ENCODE results near the gene BBS10. TPM values are rescaled to one million over a fixed set of nuclear protein-coding genes. Genes with fewer than 3 reads are reported as not detected.

The BBS10 gene
- total RNA-seq (2021) (5.5 and 8.4 TPM in 2 replicates), Bru-seq, nascent RNA (percentile 76 among the genes with signal in this experiment), BruChase-seq, experiment 1, labeled RNA remaining after a 2-hour chase (percentile 94 among the genes with signal in this experiment), BruChase-seq, experiment 2, labeled RNA remaining after a 6-hour chase (percentile 87 among the genes with signal in this experiment)
- long read RNA-seq, transcript BBS10-201 (2 exons, 3,595 nt) = major isoform, 12 of 13 reads
- long read RNA-seq, partial matches to known transcripts = 0 of 13 reads
- long read RNA-seq, other reads (novel, unspliced or antisense) = 1 of 13 reads

DNA sequence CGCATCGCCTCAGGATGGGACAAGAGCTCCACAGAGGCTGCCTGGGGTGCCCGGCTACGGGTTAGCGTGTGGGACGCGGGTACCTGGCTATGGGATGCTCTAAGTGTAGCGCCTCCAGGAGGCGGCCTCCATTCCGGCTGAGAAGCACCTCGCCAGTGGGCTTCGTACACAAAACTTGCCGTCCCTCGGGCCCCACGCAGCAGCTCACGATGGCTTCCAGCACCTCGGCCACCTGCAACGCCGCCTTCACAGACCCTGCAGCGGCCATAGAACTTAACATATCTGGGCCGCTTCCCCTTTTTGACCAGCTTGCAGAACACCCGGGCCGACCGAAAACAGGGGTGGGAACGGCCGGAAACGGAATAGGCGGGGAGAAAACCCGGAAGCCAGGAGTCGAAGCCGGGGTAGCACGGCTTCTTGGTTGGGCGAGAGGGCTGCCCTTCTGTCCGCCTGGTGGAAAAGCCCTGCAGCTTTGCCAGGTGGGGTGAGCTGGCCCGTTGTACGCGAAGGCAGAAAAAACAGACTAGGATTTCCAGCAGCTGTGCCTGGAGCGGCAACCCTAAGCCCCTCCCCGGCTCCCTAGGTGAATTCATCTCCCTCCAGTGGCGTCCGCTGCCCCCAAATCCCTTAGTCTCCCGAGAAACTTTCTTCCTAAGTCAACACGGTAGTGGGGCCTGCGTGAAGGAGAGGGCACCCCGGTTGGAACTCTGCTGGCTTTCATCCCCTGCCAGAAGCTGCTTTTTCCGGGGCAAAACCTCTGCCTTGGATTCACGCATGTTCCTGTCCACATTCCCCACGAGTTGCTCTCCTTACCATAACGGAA, at the start of gene BBS10:
Gene BBS10, minus strand, starts transcription at position 337 of the 823 bp plus-strand sequence. Its CDS starts 57 bp downstream, at position 280.
- H3K4me3 ChIP-seq = peak within 1 kb of the TSS; percentile 88
- peak within 1 kb of the TSS; percentile 60 for H3K27ac ChIP-seq
- CTCF ChIA-PET = interaction anchor here (0.6 to 1.1 kb wide), 2 partner anchors 212 to 291 kb away, joined by 3 to 4 read pairs; no protein-coding TSS in a partner anchor
- intact Hi-C loops (cut with micrococcal nuclease; ENCODE audit: unreplicated experiment) = loop anchor here (1.0 to 10.0 kb wide), 6 partner anchors 107 to 836 kb away; partner anchors contain the start of genes KRR1 and PHLDA1
- DNase-seq = peak; percentile 79 to 84
- H3K79me2 ChIP-seq (ENCODE audit: low read depth) = peaks cover 19% of the 10 kb centered on the region
- H3K9me2 ChIP-seq (ENCODE audit: insufficient read depth) = no peaks in the 10 kb centered on the region
- H3K36me3 ChIP-seq (ENCODE audit: low read depth) = 0 out of 2 replicates have a peak, but pooled peaks cover 5% of the 10 kb centered on the region
- no peaks in the 10 kb centered on the region for H3K27me3 ChIP-seq (ENCODE audit: insufficient read depth, low read depth)
- H3K9me3 ChIP-seq (ENCODE audit: insufficient read depth, low read depth) = no peaks in the 10 kb centered on the region
- 0 out of 2 replicates have a peak, but pooled peaks cover 4% of the 10 kb centered on the region for H3F3A ChIP-seq (ENCODE audit: insufficient read depth, low read depth)
- peak within 1 kb of the TSS; percentile 93 for H2AFZ ChIP-seq
- no peaks in the 10 kb centered on the region for H4K20me1 ChIP-seq (ENCODE audit: insufficient read depth)
- POLR2A ChIA-PET (ENCODE audit: unreplicated experiment) = no interaction called here
- peaks cover 14% of the 10 kb centered on the region for H3K4me1 ChIP-seq (replicated peaks; ENCODE audit: insufficient read depth)
- no peak for TF ChIP-seq EZH2 (IDR thresholded peaks at IDR 0.05; ENCODE audit: low read depth)
- TF ChIP-seq, protein P1, sequence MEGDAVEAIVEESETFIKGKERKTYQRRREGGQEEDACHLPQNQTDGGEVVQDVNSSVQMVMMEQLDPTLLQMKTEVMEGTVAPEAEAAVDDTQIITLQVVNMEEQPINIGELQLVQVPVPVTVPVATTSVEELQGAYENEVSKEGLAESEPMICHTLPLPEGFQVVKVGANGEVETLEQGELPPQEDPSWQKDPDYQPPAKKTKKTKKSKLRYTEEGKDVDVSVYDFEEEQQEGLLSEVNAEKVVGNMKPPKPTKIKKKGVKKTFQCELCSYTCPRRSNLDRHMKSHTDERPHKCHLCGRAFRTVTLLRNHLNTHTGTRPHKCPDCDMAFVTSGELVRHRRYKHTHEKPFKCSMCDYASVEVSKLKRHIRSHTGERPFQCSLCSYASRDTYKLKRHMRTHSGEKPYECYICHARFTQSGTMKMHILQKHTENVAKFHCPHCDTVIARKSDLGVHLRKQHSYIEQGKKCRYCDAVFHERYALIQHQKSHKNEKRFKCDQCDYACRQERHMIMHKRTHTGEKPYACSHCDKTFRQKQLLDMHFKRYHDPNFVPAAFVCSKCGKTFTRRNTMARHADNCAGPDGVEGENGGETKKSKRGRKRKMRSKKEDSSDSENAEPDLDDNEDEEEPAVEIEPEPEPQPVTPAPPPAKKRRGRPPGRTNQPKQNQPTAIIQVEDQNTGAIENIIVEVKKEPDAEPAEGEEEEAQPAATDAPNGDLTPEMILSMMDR (conservative IDR thresholded peaks at IDR 0.05) = peak; percentile 47
- BruUV-seq (replicated peaks) = TSS peak; percentile 98
- H3K4me2 ChIP-seq = peak within 1 kb of the TSS; percentile 95

DNA sequence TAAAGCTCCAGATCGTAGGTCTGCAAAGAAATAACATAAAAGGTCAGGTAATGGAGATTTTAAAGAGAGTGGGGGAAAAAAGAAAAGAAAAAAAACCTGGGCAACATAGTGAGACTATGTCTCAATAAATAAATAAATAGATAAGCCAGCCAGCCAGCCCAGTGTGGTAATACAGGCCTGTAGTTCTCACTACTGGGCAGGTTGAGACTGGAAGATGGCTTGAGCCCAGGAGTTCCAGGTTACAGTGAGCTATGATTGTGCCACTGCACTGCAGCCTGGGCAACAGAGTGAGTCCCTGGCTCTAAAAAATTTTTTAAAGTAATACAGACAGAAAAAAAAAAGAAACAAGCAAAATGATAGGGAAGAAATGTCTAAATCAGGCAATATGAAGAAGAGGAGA, 43.2 kb upstream of the BBS10 start:
- H3K27me3 ChIP-seq (ENCODE audit: insufficient read depth, low read depth) = no peaks in the 10 kb centered on the region
- H2AFZ ChIP-seq = no peak overlapping the region
- no peak overlapping the region for H3K27ac ChIP-seq
- CTCF ChIA-PET = no interaction called here
- H4K20me1 ChIP-seq (ENCODE audit: insufficient read depth) = no peaks in the 10 kb centered on the region; the same call in 1 of the 2 replicates
- intact Hi-C loops (cut with micrococcal nuclease; ENCODE audit: unreplicated experiment) = no loop called here
- no peak overlapping the region for H3K4me2 ChIP-seq
- no peaks in the 10 kb centered on the region for H3K4me1 ChIP-seq (replicated peaks; ENCODE audit: insufficient read depth)
- BruUV-seq (replicated peaks) = no TSS peak
- H3K79me2 ChIP-seq (ENCODE audit: low read depth) = no peaks in the 10 kb centered on the region
- POLR2A ChIA-PET (ENCODE audit: unreplicated experiment) = no interaction called here
- H3K4me3 ChIP-seq = no peak overlapping the region
- H3F3A ChIP-seq (ENCODE audit: insufficient read depth, low read depth) = 0 out of 2 replicates have a peak, but pooled peaks cover 4% of the 10 kb centered on the region
- H3K9me2 ChIP-seq (ENCODE audit: insufficient read depth) = no peaks in the 10 kb centered on the region
- TF ChIP-seq EZH2 (IDR thresholded peaks at IDR 0.05; ENCODE audit: low read depth) = no peak
- TF ChIP-seq, protein P1 (conservative IDR thresholded peaks at IDR 0.05) = no peak
- DNase-seq = no peak
- H3K9me3 ChIP-seq (ENCODE audit: insufficient read depth, low read depth) = no peaks in the 10 kb centered on the region
- no peaks in the 10 kb centered on the region for H3K36me3 ChIP-seq (ENCODE audit: low read depth)

DNA sequence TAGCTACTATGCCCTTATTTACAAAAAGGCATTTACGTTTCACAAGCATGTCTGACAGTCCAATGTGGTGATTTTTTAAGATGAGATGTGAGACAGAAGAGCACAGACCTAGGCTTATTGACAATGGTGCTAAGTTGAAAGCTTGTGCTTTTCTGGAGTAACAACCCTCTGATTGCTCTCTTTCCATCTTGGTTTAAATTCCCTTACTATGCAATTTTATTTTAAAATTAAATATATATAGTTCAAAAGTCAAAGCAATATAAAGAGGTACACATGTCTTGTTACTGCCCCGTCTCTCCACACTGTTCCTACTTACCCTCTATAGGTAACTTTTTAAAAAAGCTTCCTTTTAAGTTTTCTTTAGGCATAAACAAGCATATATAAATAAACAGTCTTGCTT, 39.4 kb upstream of the BBS10 start:
- POLR2A ChIA-PET (ENCODE audit: unreplicated experiment) = no interaction called here
- CTCF ChIA-PET = no interaction called here
- no peaks in the 10 kb centered on the region for H3K36me3 ChIP-seq (ENCODE audit: low read depth)
- no peaks in the 10 kb centered on the region for H3K9me3 ChIP-seq (ENCODE audit: insufficient read depth, low read depth)
- no peaks in the 10 kb centered on the region for H3K9me2 ChIP-seq (ENCODE audit: insufficient read depth)
- no peak overlapping the region for H2AFZ ChIP-seq
- intact Hi-C loops (cut with micrococcal nuclease; ENCODE audit: unreplicated experiment) = no loop called here
- H3F3A ChIP-seq (ENCODE audit: insufficient read depth, low read depth) = 0 out of 2 replicates have a peak, but pooled peaks cover 4% of the 10 kb centered on the region
- H3K4me1 ChIP-seq (replicated peaks; ENCODE audit: insufficient read depth) = no peaks in the 10 kb centered on the region
- no peak overlapping the region for H3K4me2 ChIP-seq
- no peak overlapping the region for H3K27ac ChIP-seq
- no peaks in the 10 kb centered on the region; the same call in 1 of the 2 replicates for H4K20me1 ChIP-seq (ENCODE audit: insufficient read depth)
- H3K27me3 ChIP-seq (ENCODE audit: insufficient read depth, low read depth) = no peaks in the 10 kb centered on the region
- no peak overlapping the region for H3K4me3 ChIP-seq
- TF ChIP-seq, protein P1 (conservative IDR thresholded peaks at IDR 0.05) = no peak
- TF ChIP-seq EZH2 (IDR thresholded peaks at IDR 0.05; ENCODE audit: low read depth) = no peak
- no peaks in the 10 kb centered on the region for H3K79me2 ChIP-seq (ENCODE audit: low read depth)
- DNase-seq = no peak
- no TSS peak for BruUV-seq (replicated peaks)
